NCI-H2029 treated with DMSO at 0.1 percent for 48 hours (cell line): ENCODE measurements around the gene CUX1.
"Not testable (repeated sequence)": the region's sequence is repeated elsewhere in the genome, so short reads cannot be mapped to it uniquely, and the experiment has no call there.

Experiments
- DNase-seq: peaks from one replicate; lab custom pipeline; 2025; lab: John Stamatoyannopoulos, UW

The CUX1 gene

DNA sequence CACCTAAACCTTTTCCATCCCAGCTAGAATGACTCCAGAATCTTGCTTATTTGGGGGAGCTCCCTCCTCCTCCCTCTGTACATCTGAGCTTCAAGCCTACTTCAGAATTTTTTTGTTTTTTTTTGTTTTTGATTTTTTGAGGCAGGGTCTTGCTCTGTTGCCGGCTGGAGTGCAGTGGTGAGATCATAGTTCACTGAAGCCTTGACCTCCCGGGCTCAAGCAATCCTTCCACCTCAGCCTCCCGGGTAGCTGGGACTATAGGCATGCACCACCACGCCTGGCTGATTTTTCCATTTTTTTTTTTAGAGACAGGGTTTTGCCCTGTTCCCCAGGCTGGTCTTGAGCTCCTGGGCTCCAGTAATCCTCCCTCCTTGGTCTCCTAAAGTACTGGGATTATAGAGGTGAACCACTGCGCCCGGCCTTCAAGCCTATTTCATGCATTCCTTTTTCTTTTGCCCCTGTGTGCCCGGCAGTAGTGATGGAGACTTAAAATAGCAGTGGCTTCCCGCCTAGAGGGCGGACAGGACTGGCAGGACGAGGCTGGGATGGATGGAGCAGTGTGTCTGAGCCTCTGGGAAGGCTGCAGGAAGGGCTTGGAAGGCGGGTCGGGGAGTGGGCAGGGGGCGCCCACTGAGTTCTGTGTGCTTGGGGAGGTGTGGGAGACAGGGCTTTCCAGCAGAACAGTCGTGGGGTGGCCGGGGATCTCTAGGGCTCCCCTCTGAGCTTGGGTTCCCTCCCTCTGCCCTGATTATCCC lies 8.8 kb downstream of the CUX1 start:
- DNase-seq: no peak

DNA sequence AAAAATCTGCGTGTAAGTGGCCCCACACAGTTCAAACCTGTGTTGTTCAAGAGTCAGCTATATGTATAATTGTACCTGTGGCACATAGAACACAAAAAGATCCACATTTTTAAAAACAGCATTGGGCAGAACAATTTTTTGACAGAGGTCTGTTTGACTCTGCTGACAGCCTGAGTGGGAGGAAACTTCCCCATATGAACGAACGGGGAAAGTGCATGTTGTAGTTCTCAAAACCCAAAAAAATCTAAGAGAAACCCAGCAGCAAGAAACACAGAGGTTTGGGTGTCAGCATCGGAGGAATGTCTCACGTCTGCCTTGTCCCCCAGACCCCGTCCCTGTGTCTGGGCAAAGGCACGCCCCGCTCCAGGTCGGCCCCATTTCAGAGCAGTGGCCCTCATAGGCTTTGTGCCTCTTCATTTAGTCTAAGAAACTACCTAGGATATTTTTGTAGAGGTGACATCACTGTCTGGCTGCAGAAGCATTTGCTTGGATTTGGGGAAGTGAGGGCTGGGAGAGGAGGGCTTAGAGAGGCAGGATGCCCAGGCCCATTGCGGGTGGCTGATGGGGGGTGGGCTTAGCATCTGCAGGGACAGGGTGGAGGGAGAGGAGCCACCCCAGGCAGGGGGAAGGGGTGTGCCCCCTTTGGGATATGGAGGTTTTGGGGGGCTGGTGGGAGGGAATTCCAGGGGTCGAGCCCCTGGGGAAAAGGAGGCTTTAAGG lies 11.0 kb downstream of the CUX1 start:
- DNase-seq: no peak

DNA sequence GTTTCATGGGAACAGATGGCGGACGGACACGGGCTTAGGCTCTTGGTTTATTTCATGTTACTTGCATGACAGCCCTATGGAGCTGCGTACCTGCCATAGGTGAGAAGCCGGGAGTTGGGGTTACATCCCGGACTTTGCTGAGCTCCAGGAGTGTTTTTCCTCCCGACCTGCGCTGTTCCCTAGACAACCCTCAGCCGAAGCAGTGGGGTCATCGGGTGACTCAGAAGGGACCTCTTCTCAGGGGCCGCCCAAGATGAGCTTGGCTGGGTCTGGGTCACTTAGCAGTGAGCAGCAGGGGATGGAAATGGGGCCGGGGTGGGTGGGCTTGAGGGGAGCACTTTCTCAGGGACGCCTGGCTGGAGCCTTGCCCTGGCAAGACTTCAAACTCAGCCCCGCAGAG lies 11.9 kb downstream of the CUX1 start:
- no peak for DNase-seq

DNA sequence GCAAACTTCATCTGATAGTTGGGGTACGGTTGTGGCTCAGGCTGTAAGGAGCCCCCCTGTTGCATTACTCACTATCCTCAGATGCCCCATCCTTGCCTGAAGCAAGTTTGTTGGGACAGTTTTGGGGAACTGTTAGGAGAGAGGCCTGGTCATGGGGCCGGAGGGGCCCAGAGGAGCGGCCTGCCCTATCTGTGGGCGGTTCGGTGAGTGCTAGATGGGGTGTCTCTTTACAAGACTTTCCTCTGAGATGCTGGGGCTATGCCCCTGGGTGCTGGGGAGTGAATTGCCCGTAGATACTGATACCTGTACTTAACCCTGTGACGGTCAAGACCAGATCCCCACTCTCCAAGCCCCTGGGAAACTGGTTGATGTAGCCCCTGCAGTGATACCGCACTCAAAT lies 12.4 kb downstream of the CUX1 start:
- no peak for DNase-seq

DNA sequence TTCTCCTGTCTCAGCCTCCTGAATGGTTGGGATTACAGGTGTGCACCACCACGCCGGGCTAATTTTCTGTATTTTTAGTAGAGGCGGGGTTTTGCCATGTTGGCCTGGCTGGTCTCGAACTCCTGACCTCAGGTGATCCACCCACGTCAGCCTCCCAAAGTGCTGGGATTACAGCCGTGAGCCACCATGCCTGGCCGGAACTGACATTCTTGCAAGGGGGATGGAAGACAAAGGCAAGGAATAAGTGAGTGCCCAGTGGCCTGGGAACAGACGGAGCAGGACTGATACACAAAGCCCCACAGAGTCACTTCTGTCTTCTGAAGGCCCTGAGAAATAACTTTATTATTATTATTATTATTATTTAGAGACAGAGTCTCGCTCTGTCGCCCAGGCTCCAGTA lies 14.0 kb downstream of the CUX1 start:
- not testable (repeated sequence) for DNase-seq

DNA sequence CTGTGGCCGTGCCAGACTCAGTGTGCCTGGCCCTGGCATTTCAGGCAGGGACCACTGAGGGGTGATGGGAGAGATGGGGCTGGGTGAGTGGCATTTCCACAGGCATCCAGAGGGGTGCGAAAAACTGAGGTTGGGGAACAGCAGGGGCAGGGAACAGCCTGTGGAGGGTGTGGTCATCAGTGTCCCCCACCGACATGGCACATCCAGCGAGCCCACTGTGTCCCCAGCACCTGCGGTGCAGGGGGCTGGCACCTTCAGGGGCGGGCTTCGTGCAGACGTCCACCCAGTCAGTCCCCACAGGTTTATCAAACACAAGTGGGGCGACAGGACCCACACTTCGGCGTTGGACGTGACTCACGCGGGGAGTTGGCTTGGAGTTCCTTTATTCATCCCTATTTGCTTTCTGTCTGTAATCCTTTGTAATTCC lies 14.8 kb downstream of the CUX1 start:
- no peak for DNase-seq

DNA sequence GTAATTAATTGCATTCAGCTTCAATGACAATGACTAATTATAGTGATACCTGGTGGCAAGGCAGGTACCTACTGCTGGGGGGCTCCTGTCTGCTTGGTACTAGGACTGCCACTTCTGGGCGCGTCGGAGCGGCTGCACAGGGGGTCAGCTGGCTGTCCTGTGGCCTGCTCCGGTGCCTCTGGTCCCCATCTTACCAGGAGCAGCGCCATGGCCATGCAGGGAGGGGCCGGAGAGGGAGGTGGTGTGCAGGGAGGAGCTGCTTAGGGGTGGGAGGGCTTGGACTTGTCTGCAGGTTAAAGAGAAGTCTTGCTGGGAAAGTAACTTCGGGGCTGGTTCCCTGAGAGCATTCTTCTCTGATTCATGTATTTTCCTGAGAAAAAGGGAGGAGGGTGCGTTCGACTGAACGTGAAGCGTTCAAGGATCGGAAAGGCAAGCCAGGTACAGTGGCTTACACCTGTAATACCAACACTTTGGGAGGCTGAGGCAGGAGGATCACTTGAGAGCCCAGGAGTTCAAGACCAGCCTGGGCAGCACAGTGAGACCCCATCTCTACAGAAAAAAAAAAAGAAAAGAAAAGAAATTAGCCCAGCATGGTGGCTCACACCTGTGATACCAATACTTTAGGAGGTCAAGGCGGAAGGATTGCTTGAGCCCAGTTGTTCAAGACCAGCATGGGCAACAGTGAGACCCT lies 15.4 kb downstream of the CUX1 start:
- DNase-seq: no peak

DNA sequence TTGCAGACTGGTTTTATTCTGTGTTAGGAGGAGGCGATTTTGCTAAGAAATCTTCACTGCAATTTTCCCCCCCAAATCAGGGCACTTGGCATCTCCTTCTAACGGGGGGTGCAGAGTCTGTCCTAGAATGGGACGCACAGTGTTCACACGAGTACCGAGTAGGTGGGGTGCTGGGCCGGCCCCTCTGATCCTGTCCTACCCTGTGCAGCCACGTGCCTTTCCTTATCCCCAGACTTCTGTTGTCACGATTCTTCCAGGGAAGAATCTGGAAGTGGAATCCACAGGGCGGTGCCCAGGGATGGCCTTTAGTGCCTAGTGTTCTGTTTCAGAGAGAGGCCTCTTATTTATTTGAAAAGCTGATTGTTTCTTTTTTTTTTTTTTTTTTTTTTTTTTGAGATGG lies 16.4 kb downstream of the CUX1 start:
- no peak for DNase-seq

DNA sequence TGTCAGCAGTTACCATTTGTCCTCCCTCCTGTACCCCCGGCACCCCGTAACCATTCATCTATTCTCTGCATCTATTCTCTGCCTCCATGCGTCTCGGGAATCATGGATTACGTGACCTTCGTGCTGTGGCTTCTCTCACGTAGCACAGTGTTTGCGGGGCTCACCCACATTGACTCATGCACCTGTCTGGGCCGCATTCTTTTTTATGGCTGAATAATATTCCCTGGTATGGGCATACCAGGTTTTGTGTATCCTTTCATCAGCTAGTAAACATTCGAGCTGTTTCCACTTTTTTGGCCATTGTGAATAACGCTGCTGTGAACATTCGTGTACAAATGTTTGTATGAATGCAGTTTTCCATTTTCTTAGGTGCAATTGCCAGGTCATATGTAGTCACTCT lies 17.7 kb downstream of the CUX1 start:
- no peak for DNase-seq

DNA sequence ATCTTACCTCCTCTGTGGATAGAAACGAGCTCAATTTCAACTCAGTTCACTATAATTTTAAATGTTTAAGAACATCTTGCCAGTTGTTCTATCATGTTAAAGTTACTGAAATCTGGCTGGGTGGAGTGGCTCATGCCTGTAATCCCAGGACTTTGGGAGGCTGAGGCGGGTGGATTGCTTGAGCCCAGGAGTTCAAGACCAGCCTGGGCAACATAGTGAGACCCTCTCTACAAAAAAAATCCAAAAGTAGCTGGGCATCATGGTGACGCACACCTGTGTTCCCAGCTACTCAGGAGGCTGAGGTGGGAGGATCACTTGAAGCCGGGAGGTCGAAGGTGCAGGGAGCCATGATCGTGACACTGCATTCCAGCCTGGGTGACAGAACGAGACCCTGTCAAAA lies 20.0 kb downstream of the CUX1 start:
- not testable (repeated sequence) for DNase-seq

DNA sequence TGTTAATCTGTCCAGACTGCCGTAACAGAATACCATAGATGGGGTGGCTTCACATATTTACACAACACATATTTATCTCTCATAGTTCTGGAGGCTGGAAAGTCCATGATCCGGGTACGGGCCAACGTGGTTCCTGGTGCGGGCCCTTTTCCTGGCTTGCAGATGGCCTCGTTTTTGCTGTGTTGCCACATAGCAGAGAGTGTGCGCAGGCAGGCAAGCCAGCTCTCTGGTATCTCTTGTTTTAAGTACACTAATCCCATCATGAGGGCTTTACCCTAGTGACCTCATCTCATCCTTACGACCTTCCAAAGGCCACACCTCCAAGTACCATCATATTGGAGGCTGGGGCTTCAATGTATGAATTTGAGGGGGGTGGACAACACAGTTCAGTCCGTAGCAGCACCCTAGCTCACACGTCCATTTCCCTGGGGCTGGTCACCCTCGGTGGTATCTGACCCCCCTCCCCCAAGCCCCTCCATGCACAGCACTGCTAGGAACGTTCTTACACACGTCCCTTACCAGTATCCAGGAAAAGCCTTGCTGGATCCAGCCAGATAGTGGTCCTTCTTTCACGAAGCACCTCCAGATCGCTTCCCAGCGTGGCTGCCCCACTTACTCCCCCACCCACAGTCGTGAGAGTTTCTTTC lies 21.5 kb downstream of the CUX1 start:
- no peak for DNase-seq

DNA sequence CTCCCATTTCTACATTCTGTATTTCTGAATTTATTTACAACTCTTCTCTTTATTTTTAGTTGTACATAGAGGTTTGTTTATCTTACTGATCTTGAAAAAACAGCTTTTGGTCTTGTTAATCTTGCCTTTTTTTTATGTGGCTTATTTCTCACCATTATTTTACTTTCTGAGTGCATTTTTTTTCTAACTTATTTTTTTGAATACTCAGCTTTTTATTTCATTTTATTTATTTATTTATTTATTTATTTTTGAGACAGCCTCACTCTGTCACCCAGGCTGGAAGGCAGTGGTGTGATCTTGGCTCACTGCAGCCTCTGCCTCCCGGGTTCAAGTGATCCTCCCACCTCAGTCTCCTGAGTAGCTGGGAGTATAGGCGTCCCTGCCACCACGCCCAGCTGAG lies 23.9 kb downstream of the CUX1 start:
- no peak for DNase-seq

DNA sequence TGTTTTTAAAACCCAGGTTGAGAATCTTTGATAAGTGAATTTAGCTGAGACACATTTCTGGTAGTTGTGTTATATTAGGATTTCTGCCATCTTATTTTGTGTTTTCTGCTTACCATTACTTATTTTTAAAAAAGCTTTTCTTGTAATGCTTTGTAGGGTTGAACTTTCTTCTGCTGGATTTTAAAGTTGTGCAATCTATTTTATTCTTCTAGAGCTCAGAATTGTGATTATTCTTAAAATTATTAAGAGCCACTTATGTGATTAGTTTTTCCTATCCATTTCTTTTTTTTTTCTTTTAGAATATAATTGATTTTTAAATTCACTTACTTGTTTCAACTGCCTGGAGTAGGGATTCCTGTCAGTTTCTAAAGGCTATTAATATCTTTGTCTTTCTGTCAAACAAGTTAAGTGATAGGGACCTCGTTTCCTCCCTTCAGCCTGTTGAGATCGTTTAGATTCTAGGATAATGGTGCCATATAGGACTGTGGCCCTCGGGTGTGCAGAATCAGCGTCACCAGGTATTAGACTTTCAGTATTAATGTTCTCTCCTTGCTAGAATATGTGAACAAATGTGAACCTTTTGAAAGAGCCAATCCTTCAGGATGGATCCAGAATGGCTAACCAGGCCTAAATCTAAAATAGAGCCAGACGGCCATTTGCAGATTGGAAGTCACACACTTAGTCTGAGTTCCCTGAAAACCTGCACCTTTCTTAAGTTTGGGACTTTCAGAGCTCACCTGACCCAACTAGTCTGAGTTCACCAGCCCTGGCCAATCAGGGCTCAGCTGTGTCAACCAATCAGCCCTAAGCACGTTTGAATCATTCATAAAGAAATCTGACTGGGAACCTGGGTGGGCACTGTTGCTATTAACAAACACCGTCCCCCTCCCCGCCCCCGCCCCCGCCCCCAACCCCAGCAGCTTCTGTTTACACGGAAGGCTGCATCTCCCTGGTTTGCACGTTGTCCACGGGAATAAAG lies 26.2 kb downstream of the CUX1 start:
- no peak for DNase-seq

DNA sequence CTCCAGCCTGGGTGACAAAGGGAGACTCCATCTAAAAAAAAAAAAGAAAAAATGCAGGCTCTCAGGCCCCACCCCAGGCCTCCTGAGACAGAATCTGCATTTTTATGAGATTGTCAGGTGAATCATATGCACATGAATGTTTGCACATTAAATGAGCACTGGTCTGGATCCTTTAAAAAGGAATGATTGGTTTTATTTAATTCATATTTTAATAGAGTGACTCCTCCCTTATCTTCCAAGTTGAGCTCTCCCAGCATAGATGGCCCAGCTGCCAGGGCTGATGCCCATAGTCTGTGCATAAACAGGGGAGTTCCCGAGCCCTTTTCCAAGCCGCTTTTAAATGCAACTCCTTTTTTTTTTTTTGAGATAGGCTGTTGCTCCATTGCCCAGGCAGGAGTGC lies 28.5 kb downstream of the CUX1 start:
- no peak for DNase-seq

DNA sequence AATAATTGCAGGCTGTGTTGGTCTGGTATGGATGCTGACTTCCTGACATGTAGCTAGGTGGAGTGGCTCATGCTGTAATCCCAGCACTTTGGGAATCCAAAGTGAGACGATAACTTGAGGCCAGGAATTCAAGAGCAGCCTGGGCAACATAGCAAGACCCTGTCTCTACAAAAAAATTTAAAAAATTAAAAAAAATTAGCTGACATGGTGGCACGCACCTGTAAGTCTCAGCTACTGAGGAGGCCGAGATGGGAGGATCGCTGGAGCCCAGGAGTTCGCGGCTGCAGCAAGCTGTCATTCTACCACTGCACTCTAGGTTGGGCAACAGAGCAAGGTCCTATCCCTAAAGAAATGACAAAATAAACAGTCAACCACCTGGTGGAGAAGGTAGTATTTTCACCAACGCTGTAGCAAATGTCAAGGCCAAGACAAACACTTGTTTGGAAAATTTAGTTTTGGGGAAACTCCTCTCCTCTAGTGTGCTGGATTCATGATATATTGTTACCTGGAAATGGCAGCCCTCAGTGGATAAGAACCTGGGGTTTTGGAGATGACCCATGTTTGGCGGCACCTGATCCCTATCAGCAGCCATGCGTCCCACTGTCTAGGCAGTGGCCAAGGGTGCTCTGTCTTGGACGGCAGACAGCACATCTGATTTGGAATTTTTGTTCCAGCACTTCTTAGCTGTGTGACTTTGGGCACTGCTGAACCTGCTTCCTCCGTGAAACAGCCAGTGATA lies 29.5 kb downstream of the CUX1 start:
- DNase-seq: no peak

DNA sequence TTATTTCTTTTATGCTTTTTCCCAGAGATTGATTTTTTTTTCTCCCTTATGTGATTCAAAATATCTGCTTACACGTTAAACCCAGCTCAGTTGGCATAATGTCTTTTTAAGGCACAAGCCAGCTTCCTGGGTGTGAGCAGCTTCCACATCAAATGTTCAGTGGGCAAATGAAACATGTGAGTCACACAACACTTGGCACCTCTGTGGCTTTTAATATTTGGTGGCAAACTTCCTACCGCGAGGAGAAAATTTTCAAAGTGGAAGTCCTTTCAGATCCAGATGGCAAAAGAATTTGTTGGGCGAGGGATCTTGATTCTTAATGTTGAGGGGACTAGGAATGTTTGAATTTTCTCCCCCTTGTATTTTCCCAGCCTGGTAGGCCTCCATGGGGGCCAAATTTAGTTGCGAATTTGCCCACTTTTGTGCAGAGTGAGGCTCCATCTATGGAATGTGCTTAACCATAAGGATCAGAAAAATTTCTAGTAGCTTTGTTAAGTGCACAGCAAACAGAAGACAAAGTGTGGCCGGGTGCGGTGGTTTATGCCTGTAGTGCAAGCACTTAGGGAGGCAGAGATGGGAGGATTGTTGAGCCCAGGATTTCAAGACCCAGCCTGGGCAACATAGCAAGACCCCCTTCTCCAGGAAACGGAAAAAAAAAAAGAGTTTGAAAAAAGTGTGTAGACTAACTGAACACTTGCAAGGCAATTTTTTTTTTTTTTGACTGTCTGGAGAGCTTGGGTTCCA lies 31.0 kb downstream of the CUX1 start:
- no peak for DNase-seq

DNA sequence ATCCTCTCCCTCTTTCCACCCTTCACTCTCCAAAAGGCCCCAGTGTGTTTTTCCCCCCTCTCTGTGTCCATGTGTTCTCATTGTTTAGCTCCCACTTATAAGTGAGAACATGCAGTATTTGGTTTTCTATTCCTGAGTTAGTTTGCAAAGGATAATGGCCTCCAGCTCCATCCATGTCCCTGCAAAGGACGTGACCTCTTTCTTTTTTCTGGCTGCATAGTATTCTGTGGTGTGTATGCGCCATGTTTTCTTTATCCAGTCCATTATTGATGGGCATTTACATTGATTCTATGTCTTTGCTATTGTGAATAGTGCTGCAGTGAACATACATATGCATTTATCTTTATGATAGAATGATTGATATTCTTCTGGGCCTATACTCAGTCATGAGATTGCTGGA lies 31.9 kb downstream of the CUX1 start:
- DNase-seq: not testable (repeated sequence)

DNA sequence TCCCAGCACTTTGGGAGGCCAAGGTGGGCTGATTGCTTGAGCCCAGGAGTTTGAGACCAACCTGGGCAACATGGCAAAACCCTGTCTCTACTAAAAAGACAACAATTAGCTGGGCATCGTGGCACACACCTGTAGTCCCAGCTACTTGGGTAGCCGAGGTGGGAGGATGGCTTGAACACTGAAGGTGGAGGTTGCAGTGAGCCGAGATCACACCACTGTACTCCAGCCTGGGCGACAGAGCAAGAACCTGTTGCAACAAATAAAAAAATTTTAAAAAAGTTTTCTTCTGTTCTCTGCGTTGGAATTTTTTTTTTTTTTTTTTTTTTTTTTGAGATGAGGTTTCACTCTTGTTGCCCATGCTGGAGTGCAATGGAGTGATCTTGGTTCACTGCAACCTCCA lies 34.9 kb downstream of the CUX1 start:
- not testable (repeated sequence) for DNase-seq

DNA sequence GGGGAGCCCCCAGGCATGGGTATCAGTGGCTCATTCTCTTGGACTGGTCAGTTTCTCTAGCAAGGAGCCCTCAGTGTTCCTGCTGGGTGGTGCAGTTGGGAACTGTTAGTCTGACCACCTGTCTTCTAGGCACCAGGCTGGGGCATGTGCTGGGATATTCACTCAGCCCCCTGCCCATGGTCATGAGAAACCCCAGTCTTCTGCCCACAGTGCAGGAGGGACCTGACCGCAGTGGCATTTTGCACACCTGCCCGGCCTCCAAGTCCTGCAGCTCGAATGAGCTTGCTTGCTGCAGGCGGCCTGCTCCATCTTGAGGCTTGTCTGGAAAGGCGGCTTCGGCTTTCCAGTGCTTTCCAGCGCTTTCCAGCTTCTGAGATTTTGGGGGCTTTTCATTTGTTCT lies 36.3 kb downstream of the CUX1 start:
- DNase-seq: no peak
